HG03432 (cell line): ENCODE measurements around the gene SGTA.

ENCODE experiments used
- ATAC-seq: cut with Tn5 transposase; IDR thresholded peaks from one replicate; pipeline ENCODE4 v1.9.1; 2021; ENCODE audit warnings: mild to moderate bottlenecking, moderate library complexity; ENCODE audit not compliant: unreplicated experiment

The SGTA gene

DNA sequence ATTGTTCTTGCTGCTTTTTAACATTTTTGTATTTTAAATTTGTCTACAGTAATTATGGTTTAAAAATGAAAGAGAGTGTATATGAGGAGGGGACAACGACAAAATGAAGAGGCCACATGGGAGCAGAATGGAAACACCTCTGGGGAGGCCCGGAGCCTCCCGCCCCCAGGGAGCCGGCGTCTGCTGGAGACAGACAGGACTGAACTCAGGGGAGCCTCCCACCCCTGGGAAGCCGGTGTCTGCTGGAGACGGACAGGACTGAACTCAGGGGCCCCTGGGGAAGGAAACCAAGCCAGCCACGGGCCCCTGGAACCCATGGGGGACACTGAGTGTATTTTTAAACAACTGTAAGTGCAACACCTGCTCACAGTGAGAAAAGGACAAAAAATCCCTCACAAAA, 26.6 kb downstream of the SGTA start:
- ATAC-seq: no peak

DNA sequence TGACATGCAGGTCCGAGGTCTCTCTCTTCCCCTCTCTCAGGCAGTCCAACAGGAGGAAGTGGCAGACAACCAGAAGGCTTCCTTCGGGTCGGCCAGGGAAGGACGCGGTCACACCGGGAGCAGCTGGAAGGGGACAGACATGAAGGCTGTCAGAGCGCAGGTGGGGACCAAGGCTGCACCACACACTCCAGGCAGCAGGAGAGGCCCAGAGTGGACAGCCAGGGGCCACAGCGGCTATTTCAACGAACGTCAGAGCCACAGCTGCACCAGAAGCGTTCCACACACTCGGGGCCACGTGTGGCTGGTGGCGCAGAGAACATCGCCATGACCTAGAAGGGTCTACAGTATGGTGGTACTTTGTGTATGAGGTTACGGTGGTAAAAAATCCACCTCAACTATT, 27.3 kb downstream of the SGTA start:
- ATAC-seq: no peak

DNA sequence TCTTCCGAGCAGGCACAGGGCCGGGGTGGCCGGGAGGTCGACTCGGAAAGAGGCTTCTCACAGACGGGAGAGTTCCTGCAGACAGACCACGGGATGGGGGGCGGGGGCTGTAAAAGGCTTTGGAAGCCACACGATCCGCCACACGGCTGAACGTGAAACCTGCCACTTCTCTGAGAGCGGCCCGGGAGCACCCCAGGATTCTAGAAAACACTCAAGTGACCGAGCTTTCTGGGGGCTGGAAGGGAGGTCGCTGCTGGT, 27.7 kb downstream of the SGTA start:
- ATAC-seq: no peak

DNA sequence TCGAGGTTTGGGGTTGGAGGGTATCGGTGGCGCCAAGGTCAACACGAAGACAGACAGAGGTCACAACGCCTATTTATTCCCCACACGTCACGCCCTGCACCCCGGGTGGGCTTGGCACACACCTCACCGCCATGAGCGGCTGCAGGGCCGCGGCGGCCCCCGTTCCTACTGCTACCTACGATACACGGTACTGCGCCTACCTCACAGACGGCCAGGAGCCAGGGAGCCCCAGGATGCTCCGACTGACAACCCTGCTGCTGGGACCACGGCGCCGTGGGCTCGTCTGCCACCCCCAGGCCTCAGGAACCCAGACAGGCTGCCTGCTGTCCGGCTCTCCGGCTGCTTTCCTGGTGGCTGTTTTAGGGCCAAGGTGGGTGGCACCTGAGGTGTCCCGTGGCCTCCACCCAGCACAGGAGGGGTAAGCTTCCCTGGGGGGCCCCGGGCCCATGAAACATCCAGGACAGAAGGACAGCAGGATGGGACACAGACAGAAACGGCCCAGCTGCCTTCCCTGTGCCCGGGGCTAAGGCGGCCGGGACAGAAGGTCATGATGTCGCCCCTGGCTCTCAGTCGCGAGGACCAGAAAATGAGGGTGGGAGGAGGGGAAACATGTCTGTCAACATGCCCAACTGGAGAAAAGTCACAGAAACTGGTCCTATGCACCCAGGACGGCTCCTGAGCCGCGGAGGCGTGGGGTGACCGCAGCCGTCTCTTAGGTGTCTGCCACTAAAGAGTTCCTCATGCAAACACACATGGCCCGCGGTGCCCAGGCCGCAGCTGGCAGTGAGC, 28.2 kb downstream of the SGTA start:
- no peak for ATAC-seq

DNA sequence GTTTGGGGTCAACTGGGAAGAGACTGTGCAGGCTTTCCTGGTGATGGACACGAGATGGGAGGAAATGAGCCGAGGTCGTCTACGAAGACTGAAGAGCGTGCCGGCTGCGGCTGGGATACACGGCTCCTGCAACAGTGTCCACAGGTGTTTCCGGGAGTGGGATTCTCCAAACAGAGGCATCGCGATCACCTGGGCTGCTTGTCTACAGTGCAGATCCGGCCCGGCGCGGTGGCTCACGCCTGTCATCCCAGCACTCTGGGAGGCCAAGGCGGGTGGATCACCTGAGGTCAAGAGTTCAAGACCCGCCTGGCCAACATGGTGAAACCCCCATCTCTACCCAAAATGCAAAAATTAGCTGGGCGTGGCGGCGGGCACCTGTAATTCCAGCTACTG, 31.6 kb downstream of the SGTA start:
- ATAC-seq: no peak

DNA sequence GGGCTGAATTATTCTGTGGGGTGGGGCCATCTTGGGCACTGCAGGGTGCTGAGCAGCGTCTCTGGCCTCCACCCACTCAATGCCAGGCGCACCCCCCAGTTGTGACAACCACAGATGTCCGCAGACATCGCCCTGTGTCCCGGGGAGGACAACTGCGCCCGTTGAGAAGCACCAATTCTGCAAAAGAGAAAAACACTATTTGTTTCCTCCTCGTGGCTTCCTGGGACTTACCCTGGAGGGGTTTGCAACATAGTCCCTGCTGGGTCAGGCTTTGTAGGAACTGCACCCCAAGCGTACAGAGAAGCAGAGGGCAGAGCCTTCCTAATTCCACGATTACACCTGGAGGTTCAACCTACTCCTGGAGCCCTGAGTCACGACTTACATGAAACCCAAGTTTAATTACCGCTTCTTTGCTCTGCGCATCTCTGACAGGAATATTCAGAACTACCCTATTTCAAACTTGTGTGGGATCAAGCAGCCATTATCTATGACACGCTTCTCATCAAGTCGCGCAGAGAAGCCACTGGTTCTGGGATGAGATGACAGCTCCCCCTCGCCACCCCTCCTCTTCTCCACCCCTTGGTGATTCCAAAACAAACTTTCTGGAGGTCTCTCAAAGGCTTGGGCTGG, 32.1 kb downstream of the SGTA start:
- no peak for ATAC-seq

DNA sequence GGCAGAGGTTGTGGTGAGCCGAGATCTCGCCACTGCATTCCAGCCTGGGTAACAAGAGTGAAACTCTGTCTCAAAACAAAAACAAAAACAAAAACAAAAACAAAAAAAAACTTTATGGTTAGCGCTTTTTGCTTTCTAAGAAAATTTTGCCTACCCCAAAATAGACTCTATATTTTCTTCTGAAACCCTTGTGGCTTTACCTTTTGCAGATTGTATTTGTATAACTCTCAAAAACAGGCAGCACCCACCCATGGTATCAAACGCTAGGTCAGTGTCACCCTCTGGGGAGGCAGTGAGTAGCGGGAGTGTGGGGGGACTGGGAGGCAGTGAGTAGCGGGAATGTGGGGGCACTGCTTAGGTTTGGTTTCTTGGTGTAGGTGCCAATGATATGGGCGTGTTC, 35.7 kb downstream of the SGTA start:
- no peak for ATAC-seq

DNA sequence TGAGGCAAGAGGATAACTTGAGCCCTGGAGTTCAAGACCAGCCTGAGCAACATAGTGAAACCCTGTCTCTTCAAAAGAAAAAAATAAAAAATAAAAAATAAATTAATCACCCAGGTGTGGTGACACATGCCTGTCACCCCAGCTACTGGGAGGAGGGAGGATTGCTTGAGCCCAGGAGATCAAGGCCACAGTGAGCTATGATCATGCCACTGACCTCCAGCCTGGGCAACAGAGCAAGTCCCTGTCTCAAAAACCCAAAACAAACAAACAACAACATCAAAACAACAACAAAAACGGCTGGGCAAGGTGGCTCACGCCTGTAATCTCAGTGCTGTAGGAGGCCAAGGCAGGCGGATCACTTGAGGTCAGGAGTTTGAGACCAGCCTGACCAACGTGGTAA, 39.0 kb downstream of the SGTA start:
- no peak for ATAC-seq

DNA sequence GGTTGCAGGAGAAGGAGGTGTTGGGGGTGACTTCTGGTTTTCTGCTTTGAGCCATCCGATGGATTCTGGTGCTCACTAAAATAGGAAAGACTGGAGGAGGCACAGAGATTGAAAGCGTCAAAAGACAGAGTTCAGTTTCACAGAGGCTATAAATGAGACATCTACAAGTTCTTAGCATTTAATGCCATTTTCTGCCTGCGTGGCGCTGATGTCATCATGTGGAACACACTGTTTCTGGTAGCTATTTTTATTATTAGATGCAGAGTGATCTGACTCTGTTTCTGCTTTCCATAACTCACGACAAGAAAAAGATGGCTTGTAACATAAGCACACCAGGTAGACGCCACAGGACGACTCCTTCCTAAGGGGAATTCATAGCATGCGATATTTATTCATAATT, 40.0 kb downstream of the SGTA start:
- no peak for ATAC-seq

DNA sequence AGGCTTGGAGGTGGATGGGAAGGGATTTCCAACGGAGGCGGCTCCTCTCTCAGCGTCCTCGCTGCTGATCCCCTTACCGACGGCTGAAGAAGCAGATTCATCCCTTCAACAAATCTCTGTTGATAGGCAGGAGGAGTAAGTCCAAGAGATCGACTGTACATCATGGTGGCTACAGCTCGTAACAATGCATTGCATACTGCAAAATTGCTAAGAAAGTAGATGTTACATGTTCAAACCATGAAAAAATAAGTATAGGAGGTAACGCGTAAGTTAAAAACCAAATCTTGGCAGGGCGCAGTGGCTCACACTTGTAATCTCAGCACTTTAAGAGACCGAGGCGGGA, 42.8 kb downstream of the SGTA start:
- no peak for ATAC-seq

DNA sequence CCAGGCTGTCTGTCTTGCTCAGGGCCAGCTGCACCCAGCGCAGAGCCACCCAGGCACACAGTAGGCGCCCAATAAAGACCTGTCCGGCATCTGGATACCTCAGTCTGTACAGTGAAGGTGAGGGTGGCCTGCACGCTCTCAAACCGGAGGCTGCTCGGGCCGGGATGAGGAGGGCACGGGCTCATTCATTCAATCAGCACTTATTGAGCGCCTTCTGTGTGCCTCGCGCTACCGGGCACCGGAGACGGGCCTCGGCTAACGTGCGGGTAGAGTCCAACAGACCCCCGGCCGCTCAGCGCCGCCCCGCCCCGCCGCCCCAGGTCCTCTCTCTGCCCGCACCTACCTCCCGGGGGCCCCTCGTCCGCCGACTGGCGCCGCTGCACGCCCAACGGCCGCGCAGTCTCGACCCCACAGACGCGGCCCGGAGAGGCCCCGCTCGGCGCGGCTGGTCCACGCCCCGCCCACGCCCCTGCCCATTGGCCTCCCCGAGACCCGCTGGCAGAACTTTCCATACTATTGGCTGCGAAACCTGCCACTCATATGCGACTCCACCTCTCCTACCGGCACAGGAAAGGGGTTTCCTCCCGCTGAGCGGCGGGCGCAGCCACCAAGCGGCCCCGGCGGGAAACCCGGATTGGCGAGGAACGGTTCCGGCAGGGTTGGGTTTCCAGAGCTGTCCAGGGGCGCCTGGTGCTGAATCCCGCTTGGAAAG, 43.3 kb downstream of the SGTA start, which contains the start of gene SLC39A3:
TSS of gene SLC39A3 (minus strand) at position 416 of the 712 bp plus-strand sequence. CDS start 2,760 bp downstream, outside the sequence.
- ATAC-seq: peak; percentile 95

DNA sequence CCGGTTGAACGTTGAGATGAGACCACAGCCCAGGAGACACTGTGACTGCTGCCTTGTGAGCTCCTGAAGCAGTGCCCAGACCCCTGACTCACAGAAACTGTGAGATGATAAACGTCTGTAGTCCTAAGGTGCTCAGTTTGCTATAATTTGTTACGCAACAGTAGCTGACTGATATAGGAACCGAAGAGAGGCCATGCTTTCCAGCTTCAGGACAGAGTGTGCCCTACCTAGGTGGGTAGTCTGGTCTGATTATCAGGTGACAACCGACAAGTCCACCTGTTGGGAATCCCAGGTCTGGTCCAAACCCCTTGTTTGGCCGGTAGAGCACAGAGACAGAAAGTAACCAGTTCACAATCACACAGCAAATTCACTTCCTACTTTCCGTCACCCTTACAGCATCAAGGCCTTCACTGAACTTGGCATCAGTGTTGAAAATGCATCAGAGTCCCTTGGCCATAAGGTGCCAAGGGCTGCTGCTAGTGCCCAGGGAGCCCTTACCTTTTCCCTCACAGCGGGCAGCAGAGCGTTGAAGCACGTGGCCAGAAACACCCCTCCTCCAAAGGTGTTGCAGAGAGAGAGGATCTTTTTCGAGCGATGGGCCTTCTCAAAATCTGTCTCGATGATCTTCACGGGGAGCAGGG, 46.4 kb downstream of the SGTA start:
- no peak for ATAC-seq

DNA sequence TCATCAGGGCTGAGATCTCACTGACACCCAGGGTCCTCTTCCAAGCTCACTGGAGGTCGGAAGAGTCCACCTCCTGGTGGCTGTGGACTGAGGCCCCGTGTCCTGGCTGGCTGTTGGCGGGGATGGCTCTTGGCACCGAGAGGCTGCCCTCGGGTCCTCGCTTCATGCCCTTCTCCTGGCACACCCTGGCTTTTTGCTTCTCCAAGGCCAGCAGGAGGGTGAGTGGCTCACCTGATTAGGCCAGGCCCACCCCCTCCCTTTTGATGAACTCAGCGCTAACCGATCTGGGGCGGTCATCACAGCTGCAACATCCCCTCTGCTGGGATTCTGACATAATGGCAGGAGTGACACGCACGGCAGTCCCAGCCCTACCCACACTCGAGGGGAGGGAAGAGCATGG, 47.7 kb downstream of the SGTA start:
- no peak for ATAC-seq

DNA sequence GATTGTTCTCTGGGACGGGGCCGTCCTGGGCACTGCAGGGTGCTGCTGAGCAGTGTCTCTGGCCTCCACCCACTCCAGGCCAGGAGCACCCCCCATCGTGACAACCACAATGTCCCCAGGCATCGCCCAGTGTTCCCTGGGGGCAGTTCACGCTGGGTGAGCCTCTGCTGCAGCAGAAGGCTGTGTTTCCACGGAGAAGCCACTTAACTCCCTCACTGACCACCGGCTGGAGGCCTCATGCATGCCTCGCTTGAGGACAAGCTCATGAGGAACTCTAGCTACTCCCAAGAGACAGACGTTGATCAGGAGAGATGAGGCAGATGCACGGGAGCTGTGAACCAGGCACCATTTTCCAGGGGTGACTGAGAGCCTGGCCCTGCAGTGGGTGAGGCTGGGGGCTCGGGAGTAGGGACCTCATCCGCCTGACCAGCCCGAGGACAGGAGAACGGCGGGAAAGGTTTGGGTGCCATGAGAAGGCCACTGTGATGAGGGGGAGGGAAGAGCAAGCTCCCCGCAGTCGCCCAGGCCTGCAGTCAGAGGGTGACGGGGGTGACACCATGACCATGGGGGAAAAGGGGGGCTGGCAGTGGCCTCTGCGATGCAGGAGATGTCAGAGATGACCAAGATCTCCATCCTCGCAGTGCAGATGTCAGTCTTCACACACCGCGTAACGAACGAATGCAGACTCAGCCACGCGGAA, 48.3 kb downstream of the SGTA start:
- no peak for ATAC-seq

DNA sequence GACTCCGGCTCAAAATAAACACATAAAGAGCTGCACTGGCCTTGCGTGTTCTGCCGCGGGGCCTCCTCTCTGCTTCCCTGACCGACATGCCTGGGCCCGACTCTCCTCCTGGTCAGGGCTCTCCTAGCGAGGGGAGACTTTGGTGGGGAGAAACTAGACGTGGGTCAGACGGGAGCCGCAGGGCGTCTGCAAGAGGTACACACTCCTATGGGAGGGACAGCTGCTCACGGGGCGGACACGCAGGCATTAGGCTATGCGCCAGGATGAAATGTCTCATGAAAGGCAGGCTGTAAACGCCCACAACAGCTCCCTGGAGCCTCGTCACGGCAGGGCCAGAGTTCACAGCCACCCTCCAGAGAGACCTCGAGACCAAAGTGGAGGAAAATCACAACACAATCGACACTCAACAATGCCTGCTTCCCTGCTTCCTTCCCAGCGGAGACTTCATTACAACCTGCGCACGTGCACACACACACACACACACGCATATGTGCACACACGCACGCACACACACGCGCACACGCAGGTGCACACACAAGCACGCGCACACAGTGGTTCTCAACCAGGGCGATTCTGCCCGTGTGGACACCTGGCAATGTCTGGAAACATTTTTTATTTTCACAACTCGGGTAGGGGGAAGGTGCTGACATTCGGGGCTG, 49.0 kb downstream of the SGTA start:
- ATAC-seq: no peak

DNA sequence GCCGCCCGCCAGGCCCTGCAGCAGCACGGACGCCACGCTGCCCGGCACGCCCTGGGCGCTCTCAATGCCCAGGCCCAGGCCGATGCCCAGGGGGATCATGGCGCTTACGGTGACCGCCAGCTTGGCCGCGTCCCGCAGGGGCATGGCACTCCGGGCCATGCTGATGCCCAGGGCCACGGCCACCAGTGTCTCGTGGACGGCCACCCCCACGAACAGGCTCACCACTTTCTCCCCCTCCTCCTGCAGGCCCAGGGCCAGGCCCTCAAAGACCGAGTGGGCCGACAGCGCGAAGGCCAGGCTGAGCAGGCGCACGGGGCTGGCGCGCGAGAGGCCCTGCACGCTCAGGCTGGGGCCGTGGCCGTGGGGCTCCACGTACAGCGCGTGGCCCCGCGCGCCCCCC, 50.2 kb downstream of the SGTA start:
- ATAC-seq: no peak

DNA sequence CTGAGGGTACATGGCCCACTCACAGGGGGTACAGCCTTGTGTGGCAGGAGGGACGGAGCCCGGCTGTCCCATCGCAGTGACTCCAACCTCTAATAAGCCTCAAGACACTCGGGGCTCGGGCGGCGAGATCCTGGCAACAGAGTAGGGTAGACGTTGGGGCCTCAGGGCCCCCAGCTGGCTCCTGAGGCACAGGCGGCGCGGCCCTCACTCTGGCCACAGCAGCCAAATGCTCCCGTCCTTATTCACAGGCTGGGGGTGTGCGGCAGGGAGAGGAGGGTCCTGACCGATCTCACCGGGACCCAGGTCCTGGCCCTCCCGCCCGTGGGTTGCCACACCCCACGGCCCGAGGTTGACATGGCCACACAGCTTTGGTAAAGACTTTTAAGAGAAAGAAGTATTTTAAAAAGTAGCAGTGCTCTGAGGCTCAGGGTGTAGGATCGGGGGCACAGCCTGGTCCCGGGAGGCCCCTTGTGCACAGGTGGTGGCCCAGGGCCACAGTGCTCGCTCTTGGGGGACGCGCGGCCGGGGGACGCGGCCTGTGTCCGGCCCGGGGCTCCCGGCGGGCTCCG, 50.8 kb downstream of the SGTA start:
- ATAC-seq: no peak

DNA sequence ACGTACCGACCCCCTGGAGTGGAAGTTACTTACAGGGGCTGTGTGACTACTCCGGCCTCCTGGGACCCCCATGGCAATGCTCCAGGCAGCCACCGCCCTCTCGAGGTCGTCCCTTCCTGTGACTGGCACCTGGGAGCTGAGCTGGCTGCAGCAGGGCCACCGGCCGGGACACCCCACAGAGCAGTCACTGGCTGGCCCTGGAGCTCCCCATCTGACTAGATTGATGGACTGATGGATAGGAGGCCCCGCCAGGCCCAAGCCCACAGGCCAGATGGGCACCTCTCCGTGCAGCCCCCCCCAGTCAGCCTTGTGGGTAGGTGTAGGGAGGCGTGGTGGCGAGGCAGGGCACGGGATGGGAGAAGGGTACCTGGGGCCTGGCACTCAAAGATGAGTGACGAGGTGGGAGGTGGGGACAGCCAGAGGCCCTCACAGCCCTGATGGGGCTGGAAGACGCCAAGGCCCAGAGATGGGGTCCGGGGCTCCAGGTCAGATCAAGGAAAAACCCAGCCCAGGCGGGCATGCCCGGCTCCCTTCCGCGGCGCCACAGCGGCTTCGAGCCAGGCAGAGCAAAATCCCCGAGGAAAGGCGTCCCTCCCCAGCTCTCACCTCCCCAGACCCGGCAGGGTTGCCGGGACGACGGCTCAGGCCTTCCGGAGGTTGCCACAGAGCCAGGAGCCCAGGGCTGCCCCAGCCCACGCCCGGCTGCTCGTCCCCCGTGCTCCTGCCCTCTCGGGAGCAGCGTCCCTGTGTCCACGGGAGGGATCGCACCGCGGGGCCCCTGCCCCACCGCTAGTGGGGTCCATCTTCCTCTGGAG, 51.7 kb downstream of the SGTA start:
- ATAC-seq: no peak

DNA sequence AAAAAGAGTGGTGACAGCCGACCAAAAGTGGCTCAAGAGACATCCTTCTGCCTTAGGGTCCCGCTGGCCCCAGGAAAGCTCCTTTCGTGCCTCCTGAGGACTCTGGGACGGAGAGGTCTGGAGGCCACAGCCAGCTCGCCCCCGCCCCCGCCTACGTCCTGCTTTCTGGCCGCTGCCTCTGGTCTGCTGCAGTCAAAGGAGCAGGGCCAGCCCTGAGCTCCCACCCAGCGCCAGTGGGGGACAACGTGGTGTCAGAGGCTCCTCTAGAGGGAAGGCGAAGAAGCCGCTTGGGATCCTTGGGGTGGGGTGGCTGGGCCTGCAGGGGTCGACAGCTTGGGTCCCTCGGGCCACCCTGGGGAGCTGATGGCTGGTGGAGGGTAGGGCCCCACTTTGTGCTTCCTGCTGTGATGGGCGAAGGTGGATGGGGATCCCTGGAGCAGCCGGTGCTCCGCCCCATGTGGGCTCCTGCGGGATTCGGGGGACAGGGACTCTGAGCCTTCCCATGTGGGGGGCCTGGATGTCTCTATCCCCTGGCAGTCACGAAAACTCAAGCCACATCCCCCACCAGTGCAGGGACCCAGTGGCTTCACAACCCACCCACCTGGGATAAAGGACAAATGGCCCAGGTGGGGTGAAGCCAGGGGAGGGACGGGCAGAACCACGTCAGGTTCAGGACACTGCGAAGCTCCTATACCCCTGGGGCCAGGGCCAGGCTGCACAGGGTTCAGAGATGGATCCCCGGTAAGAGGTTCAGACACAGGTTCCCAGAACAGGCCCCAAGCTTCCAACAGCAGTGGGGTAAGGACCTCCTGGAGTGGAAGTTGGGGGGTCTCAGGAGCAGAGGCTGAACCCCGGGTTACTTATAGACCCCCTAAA, 52.9 kb downstream of the SGTA start:
- no peak for ATAC-seq
